Measurements from ENCODE around the gene ESRRB. TPM values are rescaled to one million over a fixed set of nuclear protein-coding genes. Genes with fewer than 3 reads are reported as not detected.

ESRRB gene
- polyA plus RNA-seq, 1 experiment, result not detected

DNA sequence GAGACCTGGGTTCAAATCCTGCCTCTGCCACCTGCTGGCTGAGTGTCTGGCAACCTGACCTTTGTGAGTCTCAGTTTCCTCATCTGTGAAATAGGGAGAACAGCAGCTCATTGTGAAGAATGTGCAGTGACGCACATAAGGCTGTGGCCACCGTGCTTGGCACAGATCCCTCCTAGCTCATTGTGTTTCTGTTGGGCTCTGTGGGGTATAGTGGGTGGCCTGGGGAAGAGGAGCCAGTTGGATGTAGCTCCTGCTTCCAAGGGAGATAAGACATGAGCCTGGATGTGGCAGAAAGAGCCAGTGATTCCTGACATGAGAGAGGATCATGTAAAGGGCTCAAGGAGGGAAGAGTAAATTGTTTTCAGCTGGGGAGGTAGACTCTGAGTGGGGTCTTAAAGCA is 120.0 kb downstream of the ESRRB start:
- Histone ChIP-seq H3K4me3 (ENCODE audit: low read depth, low read length) (no peak overlapping the region), H3K27me3 (ENCODE audit: control insufficient read depth, insufficient read depth, low read length) (no peaks in the 10 kb centered on the region), H3K9me3 (ENCODE audit: control insufficient read depth, insufficient read depth, low read length) (no peaks in the 10 kb centered on the region), H3K27ac (ENCODE audit: low read depth, low read length) (no peak overlapping the region)
- ChIA-PET CTCF (no interaction called here), POLR2A (no interaction called here)
- DNase-seq (ENCODE audit: low read depth, low spot score), result no peak
- TF ChIP-seq, protein P1, sequence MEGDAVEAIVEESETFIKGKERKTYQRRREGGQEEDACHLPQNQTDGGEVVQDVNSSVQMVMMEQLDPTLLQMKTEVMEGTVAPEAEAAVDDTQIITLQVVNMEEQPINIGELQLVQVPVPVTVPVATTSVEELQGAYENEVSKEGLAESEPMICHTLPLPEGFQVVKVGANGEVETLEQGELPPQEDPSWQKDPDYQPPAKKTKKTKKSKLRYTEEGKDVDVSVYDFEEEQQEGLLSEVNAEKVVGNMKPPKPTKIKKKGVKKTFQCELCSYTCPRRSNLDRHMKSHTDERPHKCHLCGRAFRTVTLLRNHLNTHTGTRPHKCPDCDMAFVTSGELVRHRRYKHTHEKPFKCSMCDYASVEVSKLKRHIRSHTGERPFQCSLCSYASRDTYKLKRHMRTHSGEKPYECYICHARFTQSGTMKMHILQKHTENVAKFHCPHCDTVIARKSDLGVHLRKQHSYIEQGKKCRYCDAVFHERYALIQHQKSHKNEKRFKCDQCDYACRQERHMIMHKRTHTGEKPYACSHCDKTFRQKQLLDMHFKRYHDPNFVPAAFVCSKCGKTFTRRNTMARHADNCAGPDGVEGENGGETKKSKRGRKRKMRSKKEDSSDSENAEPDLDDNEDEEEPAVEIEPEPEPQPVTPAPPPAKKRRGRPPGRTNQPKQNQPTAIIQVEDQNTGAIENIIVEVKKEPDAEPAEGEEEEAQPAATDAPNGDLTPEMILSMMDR (IDR thresholded peaks at IDR 0.05; ENCODE audit: low read depth, low read length), result no peak

DNA sequence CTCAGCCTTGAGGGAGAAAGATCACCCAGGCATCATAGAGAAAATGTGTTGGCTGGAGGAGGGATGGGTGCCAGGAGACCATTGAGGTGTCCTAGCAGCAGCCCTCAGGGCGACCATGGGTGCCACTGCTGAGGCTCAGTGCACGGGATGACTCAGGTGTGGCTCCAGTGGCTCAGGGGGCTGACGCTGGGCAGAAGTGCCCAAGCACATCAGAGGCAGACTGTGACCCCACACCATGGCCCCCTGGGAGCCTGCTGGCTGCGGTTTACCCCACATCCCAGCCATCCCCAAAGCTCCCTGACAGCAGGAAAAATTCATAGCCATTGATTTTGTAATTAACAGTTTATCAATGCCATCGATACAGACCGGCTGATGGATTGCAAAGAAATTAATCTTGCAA is 120.7 kb downstream of the ESRRB start:
- no peak for DNase-seq (ENCODE audit: low read depth, low spot score)
- Histone ChIP-seq H3K4me3 (ENCODE audit: low read depth, low read length) (no peak overlapping the region), H3K27me3 (ENCODE audit: control insufficient read depth, insufficient read depth, low read length) (no peaks in the 10 kb centered on the region), H3K9me3 (ENCODE audit: control insufficient read depth, insufficient read depth, low read length) (no peaks in the 10 kb centered on the region), H3K27ac (ENCODE audit: low read depth, low read length) (no peak overlapping the region)
- ChIA-PET POLR2A (no interaction called here), CTCF (interaction anchor here (0.6 kb wide), 1 partner anchor 48 kb away, joined by 3 read pairs; no protein-coding TSS in a partner anchor)
- TF ChIP-seq, protein P1 (IDR thresholded peaks at IDR 0.05; ENCODE audit: low read depth, low read length), result no peak

DNA sequence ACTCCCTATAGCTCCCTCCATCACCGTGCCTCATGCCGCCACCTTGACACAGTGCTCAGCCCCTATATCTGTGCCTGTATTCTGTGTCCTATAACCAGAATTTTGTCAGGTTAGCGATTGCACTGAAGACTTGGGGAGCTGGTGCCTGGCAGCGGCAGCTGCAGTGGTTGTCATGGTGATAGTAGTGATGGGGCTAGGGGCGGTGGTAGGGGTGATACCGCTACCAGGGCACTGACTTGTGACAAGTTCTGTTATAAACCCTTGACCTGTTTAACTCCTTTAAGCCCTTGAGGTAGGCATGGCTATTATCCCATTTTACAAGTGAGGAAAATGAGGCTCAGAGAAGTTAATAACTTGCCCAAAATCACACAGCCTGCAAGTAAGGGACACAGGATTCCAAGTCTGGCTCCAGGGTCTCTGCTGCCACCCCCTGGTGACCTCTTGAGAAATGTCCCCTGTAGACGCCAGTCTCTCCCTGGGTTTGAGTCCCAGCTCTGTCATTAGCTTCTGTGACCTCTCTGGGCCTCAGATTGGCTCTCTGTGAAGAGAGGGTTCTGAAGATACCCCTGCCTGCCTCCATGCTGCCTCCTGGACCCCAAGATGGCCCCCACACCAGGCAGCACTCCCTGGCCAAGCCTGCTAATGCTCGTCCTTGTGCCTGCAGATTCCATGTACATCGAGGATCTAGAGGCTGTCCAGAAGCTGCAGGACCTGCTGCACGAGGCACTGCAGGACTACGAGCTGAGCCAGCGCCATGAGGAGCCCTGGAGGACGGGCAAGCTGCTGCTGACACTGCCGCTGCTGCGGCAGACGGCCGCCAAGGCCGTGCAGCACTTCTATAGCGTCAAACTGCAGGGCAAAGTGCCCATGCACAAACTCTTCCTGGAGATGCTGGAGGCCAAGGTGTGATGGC is 121.9 kb downstream of the ESRRB start:
- Histone ChIP-seq H3K4me3 (ENCODE audit: low read depth, low read length) (no peak overlapping the region), H3K9me3 (ENCODE audit: control insufficient read depth, insufficient read depth, low read length) (no peaks in the 10 kb centered on the region), H3K27me3 (ENCODE audit: control insufficient read depth, insufficient read depth, low read length) (no peaks in the 10 kb centered on the region), H3K27ac (ENCODE audit: low read depth, low read length) (no peak overlapping the region)
- no peak for DNase-seq (ENCODE audit: low read depth, low spot score)
- TF ChIP-seq, protein P1 (IDR thresholded peaks at IDR 0.05; ENCODE audit: low read depth, low read length), result no peak
- ChIA-PET POLR2A (no interaction called here), CTCF (interaction anchor here (0.6 kb wide), 1 partner anchor 49 kb away, joined by 3 read pairs; no protein-coding TSS in a partner anchor)

DNA sequence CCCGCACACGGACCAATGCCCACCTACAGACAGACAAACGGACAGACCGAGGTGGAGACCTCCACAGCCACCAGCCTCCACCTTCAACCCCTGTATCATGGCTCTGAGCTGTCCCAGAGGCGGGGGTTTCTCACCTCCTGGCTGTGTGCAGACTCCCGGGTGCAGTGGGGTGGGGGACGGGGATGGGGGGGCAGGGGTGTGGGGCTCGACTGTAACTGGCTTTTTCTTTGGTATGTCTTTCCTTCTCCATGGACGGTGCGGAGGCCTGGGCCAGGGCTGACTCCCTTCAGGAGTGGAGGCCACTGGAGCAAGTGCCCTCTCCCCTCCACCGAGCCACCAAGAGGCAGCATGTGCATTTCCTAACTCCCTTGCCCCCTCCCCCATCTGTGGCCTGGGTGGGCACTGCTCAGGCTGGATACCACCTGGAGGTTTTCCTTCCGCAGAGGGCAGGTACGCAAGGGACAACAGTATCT is 122.6 kb downstream of the ESRRB start:
- Histone ChIP-seq H3K9me3 (ENCODE audit: control insufficient read depth, insufficient read depth, low read length) (no peaks in the 10 kb centered on the region), H3K4me3 (ENCODE audit: low read depth, low read length) (no peak overlapping the region), H3K27me3 (ENCODE audit: control insufficient read depth, insufficient read depth, low read length) (no peaks in the 10 kb centered on the region), H3K27ac (ENCODE audit: low read depth, low read length) (no peak overlapping the region)
- TF ChIP-seq, protein P1 (IDR thresholded peaks at IDR 0.05; ENCODE audit: low read depth, low read length), result no peak
- ChIA-PET CTCF (no interaction called here), POLR2A (no interaction called here)
- DNase-seq (ENCODE audit: low read depth, low spot score), result no peak

DNA sequence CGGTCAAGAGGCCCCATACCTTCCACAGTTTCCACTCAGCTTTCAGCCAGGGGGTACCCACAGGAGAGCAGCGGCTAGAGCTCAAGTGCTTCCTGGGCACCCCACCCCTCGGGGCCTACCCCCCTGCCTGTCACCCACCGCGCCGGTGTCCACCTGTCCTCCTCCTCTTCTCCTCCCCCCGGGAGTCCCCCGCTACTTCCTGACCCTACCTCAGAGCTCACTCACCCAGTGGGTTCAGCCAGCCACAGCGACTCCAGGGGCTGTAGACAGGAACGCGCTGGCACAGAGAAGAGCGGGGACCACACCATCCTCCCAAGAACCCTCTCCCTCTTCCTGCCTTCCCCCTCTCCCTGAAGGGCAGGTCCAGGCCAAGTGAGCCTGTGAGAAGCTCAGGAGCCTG is 123.0 kb downstream of the ESRRB start:
- POLR2A ChIA-PET, result no interaction called here
- Histone ChIP-seq H3K4me3 (ENCODE audit: low read depth, low read length) (no peak overlapping the region), H3K9me3 (ENCODE audit: control insufficient read depth, insufficient read depth, low read length) (no peaks in the 10 kb centered on the region), H3K27ac (ENCODE audit: low read depth, low read length) (no peak overlapping the region), H3K27me3 (ENCODE audit: control insufficient read depth, insufficient read depth, low read length) (no peaks in the 10 kb centered on the region)
- TF ChIP-seq, protein P1 (IDR thresholded peaks at IDR 0.05; ENCODE audit: low read depth, low read length), result no peak
- CTCF ChIA-PET, result no interaction called here
- DNase-seq (ENCODE audit: low read depth, low spot score), result no peak
